Ovary (tissue), 3 donors: ENCODE measurements around the gene NUTM2F.
"Not testable (repeated sequence)": the region's sequence is repeated elsewhere in the genome, so short reads cannot be mapped to it uniquely, and the experiment has no call there.

ENCODE experiments used
- CTCF ChIP-seq, 3 donors: fragments of 450-650 bp in 2 of 3; fragments of 200-600 bp in 1 of 3; IDR thresholded peaks; one replicate each; pipeline versions ENCODE4 v1.5.1 to v1.8.0; 2016 to 2022; ENCODE audit warnings: antibody characterized with exemption in 3 of 3, mild to moderate bottlenecking in 1 of 3
- EP300 ChIP-seq: sonication (generic); formaldehyde crosslinking; IDR thresholded peaks from one replicate; pipeline ENCODE4 v1.6.1; 2017; ENCODE audit warnings: antibody characterized with exemption
- donor health status: DM: no; HTN: no; CAD: no.

- not testable (repeated sequence) for TF ChIP-seq CTCF (IDR thresholded peaks at IDR 0.05); EP300
Measured at GRCh38 chr9:94347451-94347850, 19.0 kb upstream of the NUTM2F start.
